Right forelimb (tissue), 1 donor: Measurements from ENCODE around the gene TTBK1.
"Not testable (repeated sequence)": the region's sequence is repeated elsewhere in the genome, so short reads cannot be mapped to it uniquely, and the experiment has no call there.

Experiments used
- DNase-seq: peaks from one replicate; pipeline ENCODE4 v3.0.0-alpha.2; 2018

TTBK1 gene

GRCh38 chr6:43290339-43290904 lies 47.1 kb downstream of the TTBK1 start:
- DNase-seq = no peak

- DNase-seq = peak; percentile 12
Observed at GRCh38 chr6:43290905-43291355, 47.6 kb downstream of the TTBK1 start.

GRCh38 chr6:43291708-43292107 lies 48.4 kb downstream of the TTBK1 start:
- DNase-seq = no peak

GRCh38 chr6:43292341-43292740 lies 49.1 kb downstream of the TTBK1 start:
- peak; percentile 26 for DNase-seq

- peak; percentile 27 for DNase-seq
Observed at GRCh38 chr6:43292763-43293318, 49.6 kb downstream of the TTBK1 start.

GRCh38 chr6:43293698-43294097 lies 50.4 kb downstream of the TTBK1 start:
- no peak for DNase-seq

- DNase-seq = no peak
Observed at GRCh38 chr6:43294536-43294935, 51.3 kb downstream of the TTBK1 start.

GRCh38 chr6:43295456-43295855 lies 52.2 kb downstream of the TTBK1 start:
- no peak for DNase-seq

GRCh38 chr6:43296780-43297497 lies 53.7 kb downstream of the TTBK1 start:
- no peak for DNase-seq

- no peak for DNase-seq
Observed at GRCh38 chr6:43297644-43298564, 54.6 kb downstream of the TTBK1 start, which contains the start of gene SLC22A7. Gene SLC22A7, plus strand, starts transcription at chr6:43298260. Its CDS starts 99 bp downstream, at chr6:43298359.

- no peak for DNase-seq
Observed at GRCh38 chr6:43298565-43299337, 55.5 kb downstream of the TTBK1 start.

GRCh38 chr6:43299338-43300293 lies 56.3 kb downstream of the TTBK1 start:
- DNase-seq = no peak

GRCh38 chr6:43301081-43301870 lies 58.0 kb downstream of the TTBK1 start:
- no peak for DNase-seq

GRCh38 chr6:43302126-43302525 lies 58.8 kb downstream of the TTBK1 start:
- DNase-seq = no peak

- DNase-seq = not testable (repeated sequence)
Observed at GRCh38 chr6:43303006-43303405, 59.7 kb downstream of the TTBK1 start.

GRCh38 chr6:43303751-43304331 lies 60.6 kb downstream of the TTBK1 start:
- DNase-seq = no peak

- DNase-seq = no peak
Observed at GRCh38 chr6:43304361-43304760, 61.1 kb downstream of the TTBK1 start.

GRCh38 chr6:43304882-43305281 lies 61.6 kb downstream of the TTBK1 start:
- no peak for DNase-seq

GRCh38 chr6:43306086-43306485 lies 62.8 kb downstream of the TTBK1 start:
- no peak for DNase-seq
